AG09319 (cell line): ENCODE data around the gene CDC14B.
A peak's percentile ranks its signal among the peaks of the same experiment; 100 is the strongest.

Experiments used
- DNase-seq: peaks from one replicate; pipeline ENCODE4 v3.0.0-alpha.2; 2010; ENCODE audit warnings: low read depth; ENCODE audit errors: extremely low read depth
- TF ChIP-seq, protein P1 (sequence below): IDR thresholded peaks from 2 replicates; pipeline ENCODE4 v1.5.1; 2011; ENCODE audit warnings: low read depth, mild to moderate bottlenecking, inconsistent platforms, low read length, moderate library complexity

Gene CDC14B

GRCh38 chr9:96460882-96461281 lies 158.8 kb downstream of the CDC14B start:
- TF ChIP-seq, protein P1, sequence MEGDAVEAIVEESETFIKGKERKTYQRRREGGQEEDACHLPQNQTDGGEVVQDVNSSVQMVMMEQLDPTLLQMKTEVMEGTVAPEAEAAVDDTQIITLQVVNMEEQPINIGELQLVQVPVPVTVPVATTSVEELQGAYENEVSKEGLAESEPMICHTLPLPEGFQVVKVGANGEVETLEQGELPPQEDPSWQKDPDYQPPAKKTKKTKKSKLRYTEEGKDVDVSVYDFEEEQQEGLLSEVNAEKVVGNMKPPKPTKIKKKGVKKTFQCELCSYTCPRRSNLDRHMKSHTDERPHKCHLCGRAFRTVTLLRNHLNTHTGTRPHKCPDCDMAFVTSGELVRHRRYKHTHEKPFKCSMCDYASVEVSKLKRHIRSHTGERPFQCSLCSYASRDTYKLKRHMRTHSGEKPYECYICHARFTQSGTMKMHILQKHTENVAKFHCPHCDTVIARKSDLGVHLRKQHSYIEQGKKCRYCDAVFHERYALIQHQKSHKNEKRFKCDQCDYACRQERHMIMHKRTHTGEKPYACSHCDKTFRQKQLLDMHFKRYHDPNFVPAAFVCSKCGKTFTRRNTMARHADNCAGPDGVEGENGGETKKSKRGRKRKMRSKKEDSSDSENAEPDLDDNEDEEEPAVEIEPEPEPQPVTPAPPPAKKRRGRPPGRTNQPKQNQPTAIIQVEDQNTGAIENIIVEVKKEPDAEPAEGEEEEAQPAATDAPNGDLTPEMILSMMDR = no peak
- no peak for DNase-seq

DNA sequence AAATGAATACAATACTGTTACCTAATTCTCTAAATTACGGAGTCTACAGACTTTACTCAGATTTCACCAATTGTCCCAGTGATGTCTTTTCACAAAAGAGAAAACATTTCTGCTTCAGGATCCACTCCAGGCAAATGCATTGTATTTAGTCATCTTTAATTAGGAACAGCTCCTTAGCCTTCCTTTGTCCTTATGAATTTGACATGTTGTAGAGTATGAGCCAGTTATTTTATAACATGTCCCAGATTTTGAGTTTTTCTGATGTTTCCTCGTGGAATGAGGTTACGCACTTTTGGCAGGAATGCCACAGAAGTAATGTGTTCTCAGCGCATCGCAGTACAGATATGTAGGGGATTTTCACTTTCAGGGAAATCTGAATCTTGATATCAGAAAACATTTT lies 159.2 kb downstream of the CDC14B start:
- DNase-seq = peak; percentile 49

GRCh38 chr9:96459268-96460007 lies 160.2 kb downstream of the CDC14B start:
- TF ChIP-seq, protein P1 = no peak
- no peak for DNase-seq

More for the DNA sequence above, 159.2 kb downstream of the CDC14B start:
- TF ChIP-seq, protein P1 = no peak

GRCh38 chr9:96458226-96458625 lies 161.4 kb downstream of the CDC14B start:
- DNase-seq = no peak
- TF ChIP-seq, protein P1 = no peak

DNA sequence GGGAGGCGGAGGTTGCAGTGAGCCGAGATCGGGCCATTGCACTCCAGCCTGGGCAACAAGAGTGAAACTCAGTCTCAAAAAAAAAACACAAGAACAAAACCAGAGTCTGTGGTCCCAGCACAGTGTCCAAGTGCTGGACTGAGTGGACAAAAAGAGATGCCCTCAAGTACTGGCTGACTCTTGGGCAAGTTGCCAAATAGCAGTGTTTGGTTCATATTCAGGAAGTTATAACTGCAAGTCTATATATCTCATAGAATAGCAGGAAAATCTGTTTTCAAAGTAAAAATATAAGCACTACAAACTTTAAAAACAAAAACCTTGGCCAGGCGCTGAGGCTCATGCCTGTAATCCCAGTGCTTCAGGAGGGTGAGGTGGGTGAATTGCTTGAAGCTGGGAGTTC lies 162.4 kb downstream of the CDC14B start:
- no peak for DNase-seq
- TF ChIP-seq, protein P1 = no peak

DNA sequence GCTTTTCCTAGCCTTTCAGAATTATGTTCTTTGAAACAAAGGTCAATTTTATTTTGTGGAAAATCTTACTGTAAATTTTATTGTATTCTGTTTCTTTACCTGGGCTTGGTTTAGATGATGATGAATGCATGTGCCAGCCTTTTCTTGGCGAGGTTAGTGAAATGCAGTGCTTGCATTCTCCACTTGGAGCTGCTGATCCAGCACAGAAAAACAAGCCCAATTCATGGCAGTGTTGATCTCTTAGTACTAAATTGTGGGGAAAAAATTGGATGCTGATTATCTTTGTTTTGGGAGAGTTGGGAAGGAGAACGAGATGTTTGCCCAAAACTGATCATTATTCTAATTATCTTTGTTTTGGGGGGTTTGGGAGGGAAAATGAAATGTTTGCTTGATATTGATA lies 166.0 kb downstream of the CDC14B start:
- no peak for DNase-seq

More for the DNA sequence above, 166.0 kb downstream of the CDC14B start:
- TF ChIP-seq, protein P1 = peak; percentile 80
